Tibial nerve (tissue), 4 donors: ENCODE measurements around the gene LBHD2. TPM values are rescaled to one million over a fixed set of nuclear protein-coding genes. Genes with fewer than 3 reads are reported as not detected.

Source experiments
- DNase-seq, 2 donors: peaks; one replicate each; pipeline ENCODE4 v3.0.0-alpha.2; 2019; ENCODE audit warnings: low spot score in 2 of 2
- H3K27ac ChIP-seq, 4 donors: fragments of 200-600 bp; sonication (generic) in 3 of 4; one replicate each; pipeline ENCODE4 v1.5.1; 2017 to 2019; ENCODE audit warnings: mild to moderate bottlenecking in 1 of 4
- H3K27me3 ChIP-seq, 2 donors: fragments of 200-600 bp; sonication (generic) in 1 of 2; one replicate each; pipeline versions ENCODE4 v1.5.1 to v1.6.0; 2017 to 2019
- H3K36me3 ChIP-seq, 3 donors: fragments of 200-600 bp; sonication (generic); one replicate each; pipeline ENCODE4 v1.5.1; 2018 to 2019
- H3K4me1 ChIP-seq, 4 donors: fragments of 200-600 bp; sonication (generic) in 3 of 4; one replicate each; pipeline ENCODE4 v1.5.1; 2017 to 2019
- H3K4me3 ChIP-seq, 4 donors: fragments of 200-600 bp; sonication (generic) in 3 of 4; one replicate each; pipeline ENCODE4 v1.5.1; 2017 to 2019; ENCODE audit warnings: mild to moderate bottlenecking in 1 of 4, moderate library complexity in 1 of 4
- H3K9me3 ChIP-seq, 4 donors: fragments of 200-600 bp; sonication (generic) in 3 of 4; one replicate each; pipeline ENCODE4 v1.5.1; 2017 to 2019
- CTCF ChIP-seq, 5 experiments: fragments of 200-600 bp in 3 of 5; fragments of 450-650 bp in 2 of 5; sonication (generic) in 3 of 5; IDR thresholded peaks; one replicate each; pipeline ENCODE4 v1.5.1; 2016 to 2019; ENCODE audit warnings: antibody characterized with exemption in 5 of 5, mild to moderate bottlenecking in 3 of 5, moderate library complexity in 2 of 5
- EP300 ChIP-seq, 2 donors: sonication (generic); formaldehyde crosslinking; IDR thresholded peaks; one replicate each; pipeline ENCODE4 v1.6.1; 2017; ENCODE audit warnings: antibody characterized with exemption in 2 of 2, mild to moderate bottlenecking in 1 of 2
- POLR2A ChIP-seq, 2 donors: fragments of 450-650 bp; IDR thresholded peaks; one replicate each; pipeline ENCODE4 v1.6.1; 2017; ENCODE audit warnings: antibody characterized with exemption in 2 of 2, mild to moderate bottlenecking in 2 of 2, moderate library complexity in 2 of 2
- WGBS, 2 donors: methylation state at CpG; one replicate each; pipeline ENCODE4 v1.1.5; 2018; 5-methylcytosine and 5-hydroxymethylcytosine counted together
- total RNA-seq, 4 donors: library from RNA; depleted of rRNA; stranded (reverse); fragments of >200 nt; gene quantifications; one replicate each; pipeline ENCODE4 v1.1.0, GENCODE V29; 2016

LBHD2 gene
- total RNA-seq, 4 donors from 2014 or later = not detected

DNA sequence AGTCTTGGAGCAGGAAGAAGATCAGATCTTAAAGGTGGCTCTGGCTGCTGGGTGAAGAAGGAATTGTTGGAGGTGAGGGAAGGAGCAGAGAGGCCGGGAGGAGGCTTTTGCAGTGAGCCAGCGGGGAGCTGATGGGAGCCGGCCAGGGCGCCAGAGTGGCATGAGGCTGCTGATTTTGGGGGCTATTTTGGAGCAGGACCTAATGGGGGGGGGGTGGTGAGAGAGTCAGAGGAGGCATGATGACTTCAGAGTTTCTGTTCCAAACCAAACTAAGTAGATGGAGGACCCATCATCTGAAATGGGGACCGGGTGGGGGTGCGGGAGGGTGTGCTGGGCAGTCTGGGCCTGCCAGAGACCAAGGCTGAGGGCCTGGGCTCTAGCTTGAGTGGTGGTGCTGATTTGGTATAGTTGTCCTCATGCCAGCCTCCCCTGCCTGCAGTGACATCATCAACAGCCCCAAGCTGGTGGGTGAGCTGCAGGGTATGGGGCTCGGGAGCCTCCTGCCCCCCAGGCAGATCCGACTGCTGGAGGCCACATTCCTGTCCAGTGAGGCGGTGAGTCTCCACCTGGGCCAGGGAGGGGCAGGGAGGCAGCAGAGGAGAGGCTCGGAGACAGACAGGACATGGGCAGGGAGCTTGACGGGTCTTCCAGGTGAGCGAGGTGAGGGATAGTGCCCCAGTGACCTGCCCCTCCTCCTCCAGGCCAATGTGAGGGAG lies 45.4 kb downstream of the LBHD2 start:
- Histone ChIP-seq H3K9me3 (no peaks in the 10 kb centered on the region), H3K27ac (no peak overlapping the region), H3K36me3 (peaks cover 0 to 49% (median 0%) of the 10 kb centered on the region in 3 donors), H3K4me1 (peaks cover 0 to 66% (median 16%) of the 10 kb centered on the region in 4 donors), H3K4me3 (no peak overlapping the region), H3K27me3 (peaks cover 0 to 13% of the 10 kb centered on the region in 2 donors)
- no peak for TF ChIP-seq CTCF (IDR thresholded peaks at IDR 0.05)
- TF ChIP-seq EP300 (IDR thresholded peaks at IDR 0.05) = no peak
- TF ChIP-seq POLR2A (IDR thresholded peaks at IDR 0.05) = no peak
- no peak for DNase-seq
- WGBS, 2 donors = 85 to 93% methylated on average over 10 to 12 of the region's 12 CpGs

- TF ChIP-seq EP300 (IDR thresholded peaks at IDR 0.05) (no peak), POLR2A (IDR thresholded peaks at IDR 0.05) (no peak), CTCF (IDR thresholded peaks at IDR 0.05) (no peak)
- no peak for DNase-seq
- Histone ChIP-seq H3K27me3 (peaks cover 0 to 13% of the 10 kb centered on the region in 2 donors), H3K9me3 (no peaks in the 10 kb centered on the region), H3K36me3 (peaks cover 0 to 57% (median 0%) of the 10 kb centered on the region in 3 donors), H3K4me1 (peaks cover 0 to 59% (median 13%) of the 10 kb centered on the region in 4 donors), H3K27ac (peak overlapping the region in 2 of 4 donors; percentile 53 to 64), H3K4me3 (no peak overlapping the region)
- WGBS, 2 donors = 85 to 88% methylated on average over 22 to 24 of the region's 26 CpGs
Measured at GRCh38 chr14:103130017-103130764, 46.2 kb downstream of the LBHD2 start.

DNA sequence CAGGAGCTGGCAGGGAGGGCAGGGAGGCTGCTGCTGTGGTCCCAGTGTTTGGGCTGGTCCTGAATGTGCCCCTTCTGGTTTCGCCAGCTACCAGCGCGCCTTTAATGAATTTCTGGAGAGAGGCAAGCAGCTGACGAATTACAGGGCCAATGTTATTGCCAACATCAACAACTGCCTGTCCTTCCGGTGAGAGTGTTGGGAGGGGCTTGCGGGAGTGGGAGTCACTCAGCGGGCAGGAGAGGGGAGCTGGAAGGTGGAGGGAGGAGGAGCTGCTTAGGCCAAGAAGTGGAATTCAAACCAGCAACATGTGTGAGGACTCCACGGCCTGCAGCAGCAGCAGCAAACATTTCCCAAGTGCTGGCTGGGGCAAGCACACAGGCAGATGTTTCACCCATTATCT lies 47.0 kb downstream of the LBHD2 start:
- no peaks in the 10 kb centered on the region for H3K9me3 ChIP-seq
- no peak overlapping the region for H3K4me3 ChIP-seq
- H3K27ac ChIP-seq = peak overlapping the region in 2 of 4 donors; percentile 53 to 64
- 41 to 55% methylated on average over 8 of the region's 8 CpGs for WGBS, 2 donors
- DNase-seq = no peak
- H3K4me1 ChIP-seq = peaks cover 0 to 51% (median 9%) of the 10 kb centered on the region in 4 donors
- H3K36me3 ChIP-seq = peaks cover 0 to 64% (median 0%) of the 10 kb centered on the region in 3 donors
- peaks cover 0 to 13% of the 10 kb centered on the region in 2 donors for H3K27me3 ChIP-seq
- TF ChIP-seq CTCF (IDR thresholded peaks at IDR 0.05) (no peak), POLR2A (IDR thresholded peaks at IDR 0.05) (peak in 1 of 2 donors; percentile 16), EP300 (IDR thresholded peaks at IDR 0.05) (peak in 1 of 2 donors; percentile 34)

DNA sequence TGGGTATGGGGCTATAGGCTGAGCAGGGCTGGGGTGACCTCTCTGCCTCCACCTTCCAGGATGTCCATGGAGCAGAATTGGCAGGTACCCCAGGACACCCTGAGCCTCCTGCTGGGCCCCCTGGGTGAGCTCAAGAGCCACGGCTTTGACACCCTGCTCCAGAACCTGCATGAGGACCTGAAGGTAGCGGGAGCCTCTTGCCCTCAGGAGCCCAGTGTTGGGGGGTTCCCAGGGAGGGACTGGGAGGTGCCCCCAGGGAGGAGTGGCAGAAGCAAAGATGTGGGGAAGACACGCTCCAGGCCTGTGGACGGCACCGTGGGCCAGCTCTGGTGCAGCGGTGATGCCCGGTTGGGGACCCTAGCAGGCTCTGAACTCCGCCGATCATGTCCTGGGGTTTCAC lies 47.6 kb downstream of the LBHD2 start:
- 84 to 89% methylated on average over 5 to 8 of the region's 9 CpGs for WGBS, 2 donors
- H3K9me3 ChIP-seq = no peaks in the 10 kb centered on the region
- peaks cover 0 to 45% (median 6%) of the 10 kb centered on the region in 4 donors for H3K4me1 ChIP-seq
- no peak for DNase-seq
- peaks cover 0 to 67% (median 0%) of the 10 kb centered on the region in 3 donors for H3K36me3 ChIP-seq
- TF ChIP-seq EP300 (IDR thresholded peaks at IDR 0.05) = no peak
- TF ChIP-seq POLR2A (IDR thresholded peaks at IDR 0.05) = no peak
- H3K4me3 ChIP-seq = no peak overlapping the region
- no peak overlapping the region for H3K27ac ChIP-seq
- H3K27me3 ChIP-seq = peaks cover 0 to 7% of the 10 kb centered on the region in 2 donors

DNA sequence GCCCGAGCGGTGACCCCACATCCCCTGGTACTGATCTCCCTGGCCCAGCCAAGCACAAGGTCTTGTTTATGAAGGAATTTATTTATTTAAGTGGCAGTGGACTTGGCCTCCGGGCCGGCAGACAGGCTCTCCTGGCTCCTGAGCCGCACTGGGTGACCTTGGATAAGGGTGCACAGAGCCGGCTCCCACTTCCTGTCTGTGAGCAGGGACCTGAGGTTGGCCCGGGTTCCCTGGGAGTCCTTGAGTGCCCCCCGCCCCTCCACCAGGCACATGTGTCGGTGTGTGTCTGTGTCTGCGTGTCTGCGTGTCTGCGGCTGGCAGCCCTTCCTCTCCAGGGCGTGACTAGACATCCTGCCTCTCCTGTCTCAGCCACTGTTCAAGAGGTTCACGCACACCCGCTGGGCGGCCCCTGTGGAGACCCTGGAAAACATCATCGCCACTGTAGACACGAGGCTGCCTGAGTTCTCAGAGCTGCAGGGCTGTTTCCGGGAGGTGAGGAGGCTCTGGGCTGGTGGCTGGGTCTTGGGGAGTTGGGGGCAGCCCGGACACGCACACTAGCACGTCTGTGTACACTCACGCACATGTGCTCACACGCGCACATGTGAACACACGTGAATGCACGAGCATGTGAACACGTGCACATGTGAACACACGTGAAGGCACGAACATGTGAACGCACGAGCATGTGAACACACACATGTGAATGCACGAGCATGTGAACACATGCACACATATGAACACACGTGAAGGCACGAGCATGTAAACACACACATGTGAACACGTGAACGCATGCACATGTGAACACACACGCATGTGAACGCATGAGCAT lies 48.6 kb downstream of the LBHD2 start:
- H3K36me3 ChIP-seq = peaks cover 0 to 67% (median 0%) of the 10 kb centered on the region in 3 donors
- peaks cover 0 to 39% (median 2%) of the 10 kb centered on the region in 4 donors for H3K4me1 ChIP-seq
- 81% methylated on average over 35 to 39 of the region's 39 CpGs for WGBS, 2 donors
- no peaks in the 10 kb centered on the region for H3K9me3 ChIP-seq
- DNase-seq = no peak
- TF ChIP-seq CTCF (IDR thresholded peaks at IDR 0.05) (no peak), EP300 (IDR thresholded peaks at IDR 0.05) (no peak), POLR2A (IDR thresholded peaks at IDR 0.05) (no peak)
- H3K27ac ChIP-seq = no peak overlapping the region
- no peak overlapping the region for H3K4me3 ChIP-seq
- peaks cover 0 to 7% of the 10 kb centered on the region in 2 donors for H3K27me3 ChIP-seq
